ENCODE measurements around the gene SKAP1.

Gene SKAP1

GRCh38 chr17:48234922-48235321 is 195.1 kb downstream of the SKAP1 start:
- Histone ChIP-seq H3K4me1 (ENCODE audit: low read length) (no peaks in the 10 kb centered on the region), H3K9me3 (ENCODE audit: insufficient read depth, low read length) (no peaks in the 10 kb centered on the region), H3K9ac (ENCODE audit: low read length) (no peak overlapping the region), H3K4me2 (ENCODE audit: low read length) (no peak overlapping the region), H2AFZ (ENCODE audit: low read depth, low read length) (no peak overlapping the region), H3K4me3 (ENCODE audit: low read length) (no peak overlapping the region), H3K79me2 (ENCODE audit: low read length) (no peaks in the 10 kb centered on the region), H3K27me3 (ENCODE audit: low read depth, low read length) (peaks cover 26% of the 10 kb centered on the region), H3K36me3 (replicated peaks; ENCODE audit: low read depth, low read length) (no peaks in the 10 kb centered on the region), H3K27ac (ENCODE audit: low read length) (no peak overlapping the region), H4K20me1 (ENCODE audit: insufficient read depth, low read length) (no peaks in the 10 kb centered on the region)
- no peak for TF ChIP-seq CTCF (IDR thresholded peaks at IDR 0.05; ENCODE audit: low read depth, low read length)
- TF ChIP-seq EZH2phosphoT487 (IDR thresholded peaks at IDR 0.05; ENCODE audit: low read depth) = no peak

DNA sequence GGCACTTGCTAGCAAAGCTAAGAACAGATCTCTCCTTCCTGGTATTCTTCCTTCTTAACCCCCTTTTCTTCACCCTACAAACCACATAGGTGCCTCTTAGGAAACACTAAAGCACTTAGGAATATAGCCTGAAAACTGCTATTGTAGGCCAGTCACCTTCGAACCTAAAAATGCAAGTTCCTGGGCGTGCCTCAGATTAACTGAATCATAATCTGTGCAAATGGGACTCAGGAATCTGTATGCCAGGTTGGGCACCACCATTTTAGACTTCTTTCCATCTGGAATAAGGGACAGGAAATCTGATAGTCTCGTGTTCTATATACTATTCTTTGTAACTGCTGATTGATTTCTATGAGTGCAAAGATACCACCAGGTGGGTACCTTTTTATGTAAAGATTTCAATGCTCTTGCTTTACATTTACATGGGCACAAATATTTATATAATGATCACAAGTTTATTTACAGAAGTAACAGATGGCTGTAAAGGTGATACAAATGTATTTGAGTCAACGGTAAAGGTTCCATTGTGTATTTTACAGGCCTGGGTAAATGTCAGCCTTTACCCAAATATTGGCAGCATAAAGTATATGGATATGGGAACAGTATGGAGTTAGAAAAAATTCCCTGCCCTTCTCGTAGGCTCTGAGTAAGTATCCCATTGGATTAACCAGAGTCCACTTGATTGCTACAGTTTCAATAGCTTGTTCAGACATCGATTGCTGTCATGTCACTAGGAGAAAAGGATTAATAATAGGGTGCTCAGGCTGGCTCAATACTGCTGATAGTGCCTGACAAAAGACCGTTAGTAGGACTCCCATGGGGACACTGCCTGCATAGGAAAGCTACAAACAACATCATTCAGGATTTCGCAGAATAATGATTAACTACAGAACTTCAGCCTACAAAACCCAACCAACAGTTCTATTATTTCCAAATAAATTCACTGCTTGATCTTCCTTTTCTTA is 197.7 kb downstream of the SKAP1 start:
- Histone ChIP-seq H3K36me3 (replicated peaks; ENCODE audit: low read depth, low read length) (no peaks in the 10 kb centered on the region), H2AFZ (ENCODE audit: low read depth, low read length) (no peak overlapping the region), H4K20me1 (ENCODE audit: insufficient read depth, low read length) (no peaks in the 10 kb centered on the region), H3K79me2 (ENCODE audit: low read length) (no peaks in the 10 kb centered on the region), H3K4me1 (ENCODE audit: low read length) (no peaks in the 10 kb centered on the region), H3K27ac (ENCODE audit: low read length) (no peak overlapping the region), H3K27me3 (ENCODE audit: low read depth, low read length) (peaks cover 27% of the 10 kb centered on the region), H3K9ac (ENCODE audit: low read length) (no peak overlapping the region), H3K4me3 (ENCODE audit: low read length) (no peak overlapping the region), H3K9me3 (ENCODE audit: insufficient read depth, low read length) (no peaks in the 10 kb centered on the region), H3K4me2 (ENCODE audit: low read length) (no peak overlapping the region)
- no peak for TF ChIP-seq EZH2phosphoT487 (IDR thresholded peaks at IDR 0.05; ENCODE audit: low read depth)
- TF ChIP-seq CTCF (IDR thresholded peaks at IDR 0.05; ENCODE audit: low read depth, low read length) = no peak

GRCh38 chr17:48229936-48230335 is 200.1 kb downstream of the SKAP1 start:
- peaks cover 34% of the 10 kb centered on the region for H3K27me3 ChIP-seq (ENCODE audit: low read depth, low read length)
- H3K4me3 ChIP-seq (ENCODE audit: low read length) = no peak overlapping the region
- no peaks in the 10 kb centered on the region for H3K79me2 ChIP-seq (ENCODE audit: low read length)
- no peaks in the 10 kb centered on the region for H3K9me3 ChIP-seq (ENCODE audit: insufficient read depth, low read length)
- TF ChIP-seq EZH2phosphoT487 (IDR thresholded peaks at IDR 0.05; ENCODE audit: low read depth) (no peak), CTCF (IDR thresholded peaks at IDR 0.05; ENCODE audit: low read depth, low read length) (no peak)
- no peaks in the 10 kb centered on the region for H3K36me3 ChIP-seq (replicated peaks; ENCODE audit: low read depth, low read length)
- H3K9ac ChIP-seq (ENCODE audit: low read length) = no peak overlapping the region
- H3K4me1 ChIP-seq (ENCODE audit: low read length) = no peaks in the 10 kb centered on the region
- H4K20me1 ChIP-seq (ENCODE audit: insufficient read depth, low read length) = no peaks in the 10 kb centered on the region
- H2AFZ ChIP-seq (ENCODE audit: low read depth, low read length) = no peak overlapping the region
- no peak overlapping the region for H3K4me2 ChIP-seq (ENCODE audit: low read length)
- H3K27ac ChIP-seq (ENCODE audit: low read length) = no peak overlapping the region

DNA sequence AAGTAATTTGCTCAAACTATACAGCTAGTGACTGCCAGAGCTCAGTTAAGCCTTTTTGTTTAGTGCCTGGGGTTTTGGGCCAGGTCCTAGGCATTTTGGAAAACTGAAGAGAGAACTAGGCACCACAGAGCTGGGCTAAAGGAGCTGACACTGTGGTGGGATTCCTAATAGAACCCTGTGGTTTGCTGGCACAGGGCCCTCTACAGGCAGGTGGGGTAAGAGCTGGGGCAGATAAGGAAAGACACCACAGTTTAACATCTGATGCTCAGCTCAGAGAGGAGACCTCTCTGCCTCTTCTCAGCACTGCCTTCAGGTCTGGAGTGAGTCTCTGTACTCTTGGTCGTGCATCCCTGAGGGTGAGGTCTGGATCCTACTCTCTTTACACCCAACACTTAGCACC is 201.3 kb downstream of the SKAP1 start:
- Histone ChIP-seq H2AFZ (ENCODE audit: low read depth, low read length) (no peak overlapping the region), H3K79me2 (ENCODE audit: low read length) (no peaks in the 10 kb centered on the region), H4K20me1 (ENCODE audit: insufficient read depth, low read length) (no peaks in the 10 kb centered on the region), H3K36me3 (replicated peaks; ENCODE audit: low read depth, low read length) (no peaks in the 10 kb centered on the region), H3K4me3 (ENCODE audit: low read length) (no peak overlapping the region), H3K27ac (ENCODE audit: low read length) (no peak overlapping the region), H3K9ac (ENCODE audit: low read length) (no peak overlapping the region), H3K4me2 (ENCODE audit: low read length) (no peak overlapping the region), H3K27me3 (ENCODE audit: low read depth, low read length) (peaks cover 25% of the 10 kb centered on the region), H3K9me3 (ENCODE audit: insufficient read depth, low read length) (no peaks in the 10 kb centered on the region), H3K4me1 (ENCODE audit: low read length) (no peaks in the 10 kb centered on the region)
- TF ChIP-seq EZH2phosphoT487 (IDR thresholded peaks at IDR 0.05; ENCODE audit: low read depth) (no peak), CTCF (IDR thresholded peaks at IDR 0.05; ENCODE audit: low read depth, low read length) (peak; percentile 35)
